Muscle of leg (tissue), 11 donors: ENCODE results near the gene CRY2. TPM values are rescaled to one million over a fixed set of nuclear protein-coding genes. Genes with fewer than 3 reads are reported as not detected.

Experiments
- DNase-seq: peaks from one replicate; pipeline ENCODE4 v3.0.0; 2013
- H3K27ac ChIP-seq: one replicate; pipeline ENCODE4 v1.5.1; 2013; ENCODE audit warnings: mild to moderate bottlenecking, low read length, control low read depth
- H3K27me3 ChIP-seq: one replicate; pipeline ENCODE4 v1.6.1; 2013; ENCODE audit warnings: low read length; ENCODE audit not compliant: control insufficient read depth, insufficient read depth
- H3K36me3 ChIP-seq: one replicate; pipeline ENCODE4 v1.6.1; 2013; ENCODE audit warnings: low read length; ENCODE audit not compliant: control insufficient read depth, insufficient read depth
- H3K4me1 ChIP-seq: one replicate; pipeline ENCODE4 v1.6.1; 2013; ENCODE audit warnings: low read length; ENCODE audit not compliant: control insufficient read depth, insufficient read depth
- H3K4me3 ChIP-seq: one replicate; pipeline ENCODE4 v1.5.1; 2013; ENCODE audit warnings: low read length, control low read depth
- H3K9me3 ChIP-seq: replicated peaks from 2 replicates; pipeline ENCODE4 v1.6.1; 2013; ENCODE audit warnings: low read depth, low read length; ENCODE audit not compliant: control insufficient read depth
- WGBS: methylation state at CpG from one replicate; pipeline ENCODE4 v1.1.5; 2013; ENCODE audit warnings: missing lambda C conversion rate; ENCODE audit not compliant: insufficient coverage; 5-methylcytosine and 5-hydroxymethylcytosine counted together
- polyA plus RNA-seq, 8 donors: library from polyadenylated mRNA; unstranded; fragments of 120-200 nt; gene quantifications; one replicate each; pipeline versions ENCODE4 v1.2.1 to v1.2.3, GENCODE V29; 2013; ENCODE audit warnings: inconsistent platforms in 1 of 8, low replicate concordance in 1 of 8; ENCODE audit not compliant: insufficient read length in 8 of 8, insufficient read depth in 1 of 8
- total RNA-seq: library from RNA; stranded (reverse); fragments of 120-200 nt; gene quantifications from one replicate; pipeline ENCODE4 v1.2.4, GENCODE V29; 2013

The CRY2 gene
- total and polyA plus RNA-seq, 9 donors, result 24.1 to 29.3 (median 25.8) TPM

- Histone ChIP-seq H3K9me3 (no peaks in the 10 kb centered on the region), H3K4me1 (peaks cover 18% of the 10 kb centered on the region), H3K36me3 (no peaks in the 10 kb centered on the region), H3K4me3 (no peak overlapping the region), H3K27me3 (peaks cover 53% of the 10 kb centered on the region), H3K27ac (no peak overlapping the region)
- 78% methylated on average over 11 of the region's 22 CpGs for WGBS
- DNase-seq, result no peak
These were observed 77.0 kb downstream of the CRY2 start for GRCh38 chr11:45924036-45924915.

GRCh38 chr11:45924927-45925326 lies 77.7 kb downstream of the CRY2 start:
- Histone ChIP-seq H3K27me3 (peaks cover 52% of the 10 kb centered on the region), H3K4me1 (peaks cover 18% of the 10 kb centered on the region), H3K36me3 (no peaks in the 10 kb centered on the region), H3K4me3 (no peak overlapping the region), H3K9me3 (no peaks in the 10 kb centered on the region), H3K27ac (no peak overlapping the region)
- WGBS, result 75% methylated on average over 3 of the region's 6 CpGs
- DNase-seq, result no peak

- Histone ChIP-seq H3K36me3 (no peaks in the 10 kb centered on the region), H3K27ac (no peak overlapping the region), H3K9me3 (no peaks in the 10 kb centered on the region), H3K27me3 (peaks cover 46% of the 10 kb centered on the region), H3K4me1 (peaks cover 21% of the 10 kb centered on the region), H3K4me3 (no peak overlapping the region)
- WGBS, result no CpG with 5 or more reads among the region's 3 CpGs
- DNase-seq, result no peak
These were observed 78.3 kb downstream of the CRY2 start for GRCh38 chr11:45925550-45925949.

- Histone ChIP-seq H3K9me3 (no peaks in the 10 kb centered on the region), H3K27me3 (peaks cover 41% of the 10 kb centered on the region), H3K4me1 (peaks cover 21% of the 10 kb centered on the region), H3K27ac (no peak overlapping the region), H3K36me3 (peaks cover 4% of the 10 kb centered on the region), H3K4me3 (no peak overlapping the region)
- 35% methylated on average over 9 of the region's 12 CpGs for WGBS
- DNase-seq, result no peak
These were observed 78.7 kb downstream of the CRY2 start for GRCh38 chr11:45926001-45926401.

GRCh38 chr11:45926536-45927331 lies 79.5 kb downstream of the CRY2 start:
- H3K27ac ChIP-seq, result no peak overlapping the region
- DNase-seq, result no peak
- no peak overlapping the region for H3K4me3 ChIP-seq
- H3K36me3 ChIP-seq, result peaks cover 12% of the 10 kb centered on the region
- H3K4me1 ChIP-seq, result peaks cover 17% of the 10 kb centered on the region
- WGBS, result 91% methylated on average over 8 of the region's 12 CpGs
- peaks cover 34% of the 10 kb centered on the region for H3K27me3 ChIP-seq
- H3K9me3 ChIP-seq, result no peaks in the 10 kb centered on the region

GRCh38 chr11:45927332-45927683 lies 80.0 kb downstream of the CRY2 start:
- peaks cover 28% of the 10 kb centered on the region for H3K27me3 ChIP-seq
- no peak overlapping the region for H3K27ac ChIP-seq
- 67% methylated on average over 15 of the region's 15 CpGs for WGBS
- peaks cover 18% of the 10 kb centered on the region for H3K36me3 ChIP-seq
- DNase-seq, result no peak
- no peaks in the 10 kb centered on the region for H3K9me3 ChIP-seq
- peaks cover 11% of the 10 kb centered on the region for H3K4me1 ChIP-seq
- H3K4me3 ChIP-seq, result no peak overlapping the region

- no peaks in the 10 kb centered on the region for H3K9me3 ChIP-seq
- peaks cover 19% of the 10 kb centered on the region for H3K36me3 ChIP-seq
- H3K4me1 ChIP-seq, result peaks cover 10% of the 10 kb centered on the region
- no peak overlapping the region for H3K4me3 ChIP-seq
- H3K27me3 ChIP-seq, result peaks cover 25% of the 10 kb centered on the region
- WGBS, result 93% methylated on average over 26 of the region's 27 CpGs
- no peak for DNase-seq
- no peak overlapping the region for H3K27ac ChIP-seq
These were observed 80.6 kb downstream of the CRY2 start for GRCh38 chr11:45927684-45928413.

GRCh38 chr11:45928535-45929215 lies 81.4 kb downstream of the CRY2 start:
- Histone ChIP-seq H3K36me3 (peaks cover 28% of the 10 kb centered on the region), H3K4me3 (no peak overlapping the region), H3K27ac (no peak overlapping the region), H3K4me1 (peaks cover 7% of the 10 kb centered on the region), H3K9me3 (no peaks in the 10 kb centered on the region), H3K27me3 (peaks cover 18% of the 10 kb centered on the region)
- no peak for DNase-seq
- WGBS, result 77% methylated on average over 8 of the region's 13 CpGs

GRCh38 chr11:45929486-45930030 lies 82.3 kb downstream of the CRY2 start:
- Histone ChIP-seq H3K27me3 (peaks cover 9% of the 10 kb centered on the region), H3K4me3 (no peak overlapping the region), H3K4me1 (peaks cover 7% of the 10 kb centered on the region), H3K27ac (no peak overlapping the region), H3K9me3 (no peaks in the 10 kb centered on the region), H3K36me3 (peaks cover 36% of the 10 kb centered on the region)
- WGBS, result 85% methylated on average over 2 of the region's 10 CpGs
- no peak for DNase-seq
